PC-9 (cell line): ENCODE results near the gene EP300. TPM values are rescaled to one million over a fixed set of nuclear protein-coding genes. Genes with fewer than 3 reads are reported as not detected.

ENCODE experiments used
- BruUV-seq: library from RNA; stranded (reverse); fragments of 400-500 nt; replicated peaks from 2 replicates; lab custom pipeline; 2021; lab: Mats Ljungman, UMichigan
- CTCF ChIA-PET: fragments of 300-600 bp; sonication (Branson Sonifier 250); formaldehyde crosslinking; loops from one replicate; lab custom pipeline; 2022; ENCODE audit warnings: antibody characterized with exemption; lab: Charles Lee
- POLR2A ChIA-PET: fragments of 300-600 bp; sonication (Branson Sonifier 250); formaldehyde crosslinking; loops from one replicate; lab custom pipeline; 2022; ENCODE audit warnings: antibody characterized with exemption; ENCODE audit not compliant: unreplicated experiment; lab: Charles Lee
- DNase-seq, 2 experiments: peaks; one replicate each; pipeline versions ENCODE4 v3.0.0 to v3.0.0-alpha.2; 2015 to 2022; ENCODE audit warnings: mixed read lengths in 1 of 2
- H2AFZ ChIP-seq: fragments of 200-600 bp; sonication (generic); 2 replicates; pipeline ENCODE4 v1.8.1; 2017; ENCODE audit warnings: antibody characterized with exemption
- H3F3A ChIP-seq: fragments of 200-600 bp; sonication (generic); 2 replicates; pipeline ENCODE4 v1.8.1; 2017; ENCODE audit warnings: antibody characterized with exemption, mild to moderate bottlenecking, low read depth; ENCODE audit not compliant: insufficient read depth
- H3K27ac ChIP-seq: fragments of 200-600 bp; sonication (generic); 2 replicates; pipeline ENCODE4 v1.6.1; 2016; ENCODE audit warnings: mixed run types
- H3K27me3 ChIP-seq: fragments of 200-600 bp; sonication (generic); 2 replicates; pipeline ENCODE4 v1.6.1; 2016; ENCODE audit warnings: low read depth, mixed run types; ENCODE audit not compliant: insufficient read depth
- H3K36me3 ChIP-seq: fragments of 200-600 bp; sonication (generic); 2 replicates; pipeline ENCODE4 v1.6.1; 2016; ENCODE audit warnings: low read depth, mixed run types
- H3K4me1 ChIP-seq: fragments of 200-600 bp; sonication (generic); replicated peaks from 2 replicates; pipeline ENCODE4 v1.6.1; 2016; ENCODE audit warnings: mixed run types; ENCODE audit not compliant: insufficient read depth
- H3K4me2 ChIP-seq: fragments of 200-600 bp; sonication (generic); 2 replicates; pipeline ENCODE4 v1.6.1; 2017; ENCODE audit warnings: mixed run types
- H3K4me3 ChIP-seq: fragments of 200-600 bp; sonication (generic); 2 replicates; pipeline ENCODE4 v1.6.1; 2016; ENCODE audit warnings: mixed run types
- H3K79me2 ChIP-seq: fragments of 200-600 bp; sonication (generic); 2 replicates; pipeline ENCODE4 v1.6.1; 2017; ENCODE audit warnings: low read depth, mixed run types
- H3K9me2 ChIP-seq: fragments of 200-600 bp; sonication (generic); 2 replicates; pipeline ENCODE4 v1.8.1; 2017; ENCODE audit warnings: mild to moderate bottlenecking; ENCODE audit not compliant: insufficient read depth
- H3K9me3 ChIP-seq: fragments of 200-600 bp; sonication (generic); 2 replicates; pipeline ENCODE4 v1.8.1; 2016; ENCODE audit warnings: low read depth; ENCODE audit not compliant: insufficient read depth
- H4K20me1 ChIP-seq: fragments of 200-600 bp; sonication (generic); 2 replicates; pipeline ENCODE4 v1.8.1; 2017; ENCODE audit not compliant: insufficient read depth
- EZH2 ChIP-seq: fragments of 200-600 bp; sonication (generic); IDR thresholded peaks from 2 replicates; pipeline ENCODE4 v1.8.0; 2017; ENCODE audit warnings: antibody characterized with exemption, low read depth
- intact Hi-C: fragments of 100-400 bp; cut with micrococcal nuclease; formaldehyde crosslinking; loops from one replicate; pipeline ENCODE4 v1.10.0; 2022; ENCODE audit not compliant: unreplicated experiment
- total RNA-seq: library from RNA; stranded (reverse); gene quantifications from 2 replicates; pipeline ENCODE4 v1.2.3, GENCODE V29; 2021
- TF ChIP-seq, protein P1 (sequence below): fragments of 200-600 bp; sonication (generic); conservative IDR thresholded peaks from 2 replicates; pipeline ENCODE4 v1.6.1; 2017; ENCODE audit warnings: mixed run types, antibody characterized with exemption, mild to moderate bottlenecking, moderate library complexity

EP300 gene
- total RNA-seq, 1 experiment from 2014 or later = 64.3 TPM

DNA sequence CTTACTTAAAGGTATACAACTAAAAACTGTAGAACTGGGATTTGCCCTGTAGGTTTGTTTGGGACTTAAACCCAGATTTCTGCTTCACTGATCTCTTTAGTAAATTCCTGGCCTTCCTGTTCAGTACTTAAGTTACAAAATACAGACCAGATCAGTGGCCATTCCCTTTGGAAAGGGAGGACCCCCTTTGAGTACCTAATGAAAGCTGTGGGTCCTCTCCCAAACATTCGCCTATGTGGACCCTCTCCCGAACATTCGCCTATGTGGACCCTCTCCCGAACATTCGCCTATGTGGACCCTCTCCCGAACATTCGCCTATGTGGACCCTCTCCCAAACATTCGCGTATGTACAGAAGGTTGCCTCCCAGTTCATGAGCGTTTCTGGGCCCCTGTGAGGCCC, 123.0 kb downstream of the EP300 start:
- H3K4me1 ChIP-seq = no peaks in the 10 kb centered on the region
- POLR2A ChIA-PET = no interaction called here
- no TSS peak for BruUV-seq
- no peaks in the 10 kb centered on the region for H3K27me3 ChIP-seq
- no peaks in the 10 kb centered on the region for H4K20me1 ChIP-seq
- H3K9me3 ChIP-seq = no peaks in the 10 kb centered on the region
- H3K4me2 ChIP-seq = no peak overlapping the region
- no peak overlapping the region for H3K27ac ChIP-seq
- no peaks in the 10 kb centered on the region for H3K9me2 ChIP-seq
- no peaks in the 10 kb centered on the region; the same call in 1 of the 2 replicates for H3F3A ChIP-seq
- no peak overlapping the region for H3K4me3 ChIP-seq
- no peak for DNase-seq
- H2AFZ ChIP-seq = no peak overlapping the region
- CTCF ChIA-PET = no interaction called here
- intact Hi-C loops = no loop called here
- no peaks in the 10 kb centered on the region for H3K79me2 ChIP-seq
- H3K36me3 ChIP-seq = peaks cover 13% of the 10 kb centered on the region; the same call in 1 of the 2 replicates
- no peak for TF ChIP-seq EZH2
- TF ChIP-seq, protein P1, sequence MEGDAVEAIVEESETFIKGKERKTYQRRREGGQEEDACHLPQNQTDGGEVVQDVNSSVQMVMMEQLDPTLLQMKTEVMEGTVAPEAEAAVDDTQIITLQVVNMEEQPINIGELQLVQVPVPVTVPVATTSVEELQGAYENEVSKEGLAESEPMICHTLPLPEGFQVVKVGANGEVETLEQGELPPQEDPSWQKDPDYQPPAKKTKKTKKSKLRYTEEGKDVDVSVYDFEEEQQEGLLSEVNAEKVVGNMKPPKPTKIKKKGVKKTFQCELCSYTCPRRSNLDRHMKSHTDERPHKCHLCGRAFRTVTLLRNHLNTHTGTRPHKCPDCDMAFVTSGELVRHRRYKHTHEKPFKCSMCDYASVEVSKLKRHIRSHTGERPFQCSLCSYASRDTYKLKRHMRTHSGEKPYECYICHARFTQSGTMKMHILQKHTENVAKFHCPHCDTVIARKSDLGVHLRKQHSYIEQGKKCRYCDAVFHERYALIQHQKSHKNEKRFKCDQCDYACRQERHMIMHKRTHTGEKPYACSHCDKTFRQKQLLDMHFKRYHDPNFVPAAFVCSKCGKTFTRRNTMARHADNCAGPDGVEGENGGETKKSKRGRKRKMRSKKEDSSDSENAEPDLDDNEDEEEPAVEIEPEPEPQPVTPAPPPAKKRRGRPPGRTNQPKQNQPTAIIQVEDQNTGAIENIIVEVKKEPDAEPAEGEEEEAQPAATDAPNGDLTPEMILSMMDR = no peak

DNA sequence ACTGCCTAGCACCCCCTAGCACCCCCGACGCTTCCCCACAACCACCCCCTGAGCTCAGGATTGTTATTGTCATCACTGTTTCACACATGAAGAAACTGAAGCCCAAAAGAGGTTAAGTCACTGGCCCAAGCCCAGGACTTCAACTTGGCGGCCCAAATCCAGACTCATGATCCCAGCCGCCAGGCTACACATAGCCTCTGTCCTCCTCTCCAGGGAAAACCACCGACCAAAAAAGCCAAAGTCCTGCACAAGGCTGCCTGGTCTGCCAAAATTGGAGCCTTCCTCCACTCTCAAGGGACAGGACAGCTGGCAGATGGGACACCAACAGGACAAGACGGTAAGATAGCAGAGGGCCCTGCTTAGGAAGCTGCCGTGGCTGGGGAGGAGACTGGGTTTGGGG, 123.5 kb downstream of the EP300 start:
- Histone ChIP-seq H3K9me3 (no peaks in the 10 kb centered on the region), H3F3A (no peaks in the 10 kb centered on the region; the same call in 1 of the 2 replicates), H3K36me3 (peaks cover 13% of the 10 kb centered on the region; the same call in 1 of the 2 replicates), H4K20me1 (no peaks in the 10 kb centered on the region), H3K4me3 (no peak overlapping the region), H3K27ac (no peak overlapping the region), H3K9me2 (no peaks in the 10 kb centered on the region), H3K27me3 (no peaks in the 10 kb centered on the region), H3K79me2 (no peaks in the 10 kb centered on the region), H3K4me1 (no peaks in the 10 kb centered on the region), H2AFZ (no peak overlapping the region), H3K4me2 (no peak overlapping the region)
- intact Hi-C loops = no loop called here
- CTCF ChIA-PET = no interaction called here
- no peak for TF ChIP-seq EZH2
- TF ChIP-seq, protein P1 = no peak
- no peak for DNase-seq
- POLR2A ChIA-PET = no interaction called here
- no TSS peak for BruUV-seq

- CTCF ChIA-PET = no interaction called here
- TF ChIP-seq, protein P1 = no peak
- no peak for TF ChIP-seq EZH2
- intact Hi-C loops = no loop called here
- H3K79me2 ChIP-seq = no peaks in the 10 kb centered on the region
- no peaks in the 10 kb centered on the region; the same call in 1 of the 2 replicates for H3F3A ChIP-seq
- no peak overlapping the region for H3K27ac ChIP-seq
- no TSS peak for BruUV-seq
- H3K4me3 ChIP-seq = no peak overlapping the region
- H3K4me1 ChIP-seq = no peaks in the 10 kb centered on the region
- no peak for DNase-seq
- POLR2A ChIA-PET = interaction anchor here (0.6 kb wide), 1 partner anchor 19 kb away, joined by 4 read pairs; no protein-coding TSS in a partner anchor
- peaks cover 13% of the 10 kb centered on the region; the same call in 1 of the 2 replicates for H3K36me3 ChIP-seq
- no peak overlapping the region for H3K4me2 ChIP-seq
- no peaks in the 10 kb centered on the region for H3K27me3 ChIP-seq
- no peaks in the 10 kb centered on the region for H3K9me3 ChIP-seq
- no peaks in the 10 kb centered on the region for H3K9me2 ChIP-seq
- no peak overlapping the region for H2AFZ ChIP-seq
- H4K20me1 ChIP-seq = no peaks in the 10 kb centered on the region
Measured at GRCh38 chr22:41216984-41217383, 124.6 kb downstream of the EP300 start.
